HepG2 (cell line): ENCODE results near the gene IDUA. TPM values are rescaled to one million over a fixed set of nuclear protein-coding genes. Genes with fewer than 3 reads are reported as not detected.
A peak's percentile ranks its signal among the peaks of the same experiment; 100 is the strongest.

Experiments used
- CCDC6 ChIP-seq: sonication (generic); formaldehyde crosslinking; IDR thresholded peaks from 2 replicates; pipeline ENCODE4 v1.8.1; 2022; ENCODE audit warnings: mild to moderate bottlenecking, missing genetic modification reagents, moderate library complexity
- FOXA1 ChIP-seq, 2 experiments: fragments of 450-650 bp in 1 of 2; sonication (generic) in 1 of 2; formaldehyde crosslinking in 1 of 2; IDR thresholded peaks; 2 replicates each; pipeline versions ENCODE4 v1.4.0 to v1.6.1; 2016 to 2020; ENCODE audit warnings: missing genetic modification reagents in 1 of 2
- HNRNPL ChIP-seq: fragments of 200-400 bp; formaldehyde crosslinking; IDR thresholded peaks from 2 replicates; pipeline ENCODE4 v1.6.1; 2017; ENCODE audit warnings: mild to moderate bottlenecking, low read depth, low read length
- KAT8 ChIP-seq: IDR thresholded peaks from 2 replicates; pipeline ENCODE4 v1.6.1; 2016; ENCODE audit warnings: missing genetic modification reagents, missing compliant biosample characterization
- POLR2A ChIP-seq, 2 experiments: IDR thresholded peaks; 2 replicates each; pipeline ENCODE4 v1.6.1; 2011; ENCODE audit warnings: low read depth in 2 of 2, low read length in 2 of 2, mild to moderate bottlenecking in 1 of 2, moderate library complexity in 1 of 2; ENCODE audit not compliant: insufficient read depth in 1 of 2
- RAD21 ChIP-seq: fragments of 450-650 bp; formaldehyde crosslinking; IDR thresholded peaks from 2 replicates; pipeline ENCODE4 v1.5.0; 2020; ENCODE audit warnings: mild to moderate bottlenecking
- RORA ChIP-seq: sonication (generic); formaldehyde crosslinking; IDR thresholded peaks from 2 replicates; pipeline ENCODE4 v1.5.0; 2020; ENCODE audit warnings: mild to moderate bottlenecking, missing genetic modification reagents, moderate library complexity
- WIZ ChIP-seq: sonication (generic); formaldehyde crosslinking; IDR thresholded peaks from 2 replicates; pipeline ENCODE4 v1.5.1; 2020; ENCODE audit warnings: mild to moderate bottlenecking, missing genetic modification reagents
- ZNF17 ChIP-seq: sonication (generic); formaldehyde crosslinking; IDR thresholded peaks from 2 replicates; pipeline ENCODE4 v1.5.0; 2020; ENCODE audit warnings: mild to moderate bottlenecking, missing genetic modification reagents
- ZNF225 ChIP-seq: sonication (generic); formaldehyde crosslinking; IDR thresholded peaks from 2 replicates; pipeline ENCODE4 v1.4.0; 2020; ENCODE audit warnings: mild to moderate bottlenecking, missing genetic modification reagents
- ZNF235 ChIP-seq: sonication (generic); formaldehyde crosslinking; IDR thresholded peaks from 2 replicates; pipeline ENCODE4 v1.8.1; 2023; ENCODE audit warnings: mild to moderate bottlenecking, missing genetic modification reagents, borderline replicate concordance
- ZNF260 ChIP-seq: sonication (generic); formaldehyde crosslinking; IDR thresholded peaks from 2 replicates; pipeline ENCODE4 v1.4.0; 2020; ENCODE audit warnings: missing genetic modification reagents, low read depth, mild to moderate bottlenecking, borderline replicate concordance
- ZNF296 ChIP-seq: sonication (generic); formaldehyde crosslinking; conservative IDR thresholded peaks from 2 replicates; pipeline ENCODE4 v1.5.0; 2020; ENCODE audit warnings: mild to moderate bottlenecking, missing genetic modification reagents
- ZNF335 ChIP-seq: sonication (generic); formaldehyde crosslinking; IDR thresholded peaks from 2 replicates; pipeline ENCODE4 v1.4.0; 2020; ENCODE audit warnings: missing genetic modification reagents
- ZNF484 ChIP-seq: sonication (generic); formaldehyde crosslinking; IDR thresholded peaks from 2 replicates; pipeline ENCODE4 v1.5.1; 2020; ENCODE audit warnings: mild to moderate bottlenecking, low read depth, missing genetic modification reagents, borderline replicate concordance
- ZNF556 ChIP-seq: sonication (generic); formaldehyde crosslinking; IDR thresholded peaks from 2 replicates; pipeline ENCODE4 v1.4.0; 2020; ENCODE audit warnings: mild to moderate bottlenecking, missing genetic modification reagents, borderline replicate concordance
- ZNF605 ChIP-seq: sonication (generic); formaldehyde crosslinking; IDR thresholded peaks from 2 replicates; pipeline ENCODE4 v1.8.0; 2022; ENCODE audit warnings: mild to moderate bottlenecking, missing genetic modification reagents
- ZNF678 ChIP-seq: sonication (generic); formaldehyde crosslinking; IDR thresholded peaks from 2 replicates; pipeline ENCODE4 v1.4.0; 2020; ENCODE audit warnings: mild to moderate bottlenecking, missing genetic modification reagents
- polyA plus RNA-seq, 8 experiments: library from polyadenylated mRNA; depleted of rRNA in 3 of 8; stranded (reverse) in 7 of 8; unstranded in 1 of 8; fragments of >200 nt; fragmentation: Illumina TruSeq in 4 of 8; extraction: Trizol in 4 of 8; gene quantifications; 2 replicates each; pipeline versions ENCODE4 v1.2.1 to v1.2.3, GENCODE V29; 2011 to 2016; ENCODE audit warnings: low read depth in 4 of 8, missing spikeins in 1 of 8, mixed read lengths in 1 of 8; ENCODE audit not compliant: insufficient read depth in 1 of 8
- total RNA-seq, 5 experiments: library from RNA; depleted of rRNA; stranded (reverse); fragments of >200 nt; fragmentation: Illumina TruSeq; extraction: Trizol; gene quantifications; 2 replicates each; pipeline ENCODE4 v1.2.3, GENCODE V29; 2016; ENCODE audit warnings: low read depth in 1 of 5
- TF ChIP-seq, protein P1 (sequence below), 2 experiments: sonication (generic) in 1 of 2; formaldehyde crosslinking in 1 of 2; IDR thresholded peaks; 2 replicates each; pipeline versions ENCODE4 v1.4.0 to v1.6.1; 2016 to 2020; ENCODE audit warnings: borderline replicate concordance in 1 of 2, low read depth in 1 of 2, mild to moderate bottlenecking in 1 of 2, missing genetic modification reagents in 1 of 2
- TF ChIP-seq, protein P2 (sequence below): sonication (generic); formaldehyde crosslinking; IDR thresholded peaks from 2 replicates; pipeline ENCODE4 v1.4.0; 2020; ENCODE audit warnings: mild to moderate bottlenecking, missing genetic modification reagents
- TF ChIP-seq, protein P3 (sequence below): sonication (generic); formaldehyde crosslinking; IDR thresholded peaks from 2 replicates; pipeline ENCODE4 v1.8.0; 2022; ENCODE audit warnings: mild to moderate bottlenecking, missing genetic modification reagents; ENCODE audit not compliant: insufficient replicate concordance
- TF ChIP-seq, protein P4 (sequence below): sonication (generic); formaldehyde crosslinking; IDR thresholded peaks from 2 replicates; pipeline ENCODE4 v1.8.0; 2022; ENCODE audit warnings: mild to moderate bottlenecking, missing genetic modification reagents, moderate library complexity

The IDUA gene
- total and polyA plus RNA-seq, 2 of the 13 experiments (the other 11 are each of a cell fraction or from before 2014, with no cell fraction given), result 0.77 to 1.0 TPM

DNA sequence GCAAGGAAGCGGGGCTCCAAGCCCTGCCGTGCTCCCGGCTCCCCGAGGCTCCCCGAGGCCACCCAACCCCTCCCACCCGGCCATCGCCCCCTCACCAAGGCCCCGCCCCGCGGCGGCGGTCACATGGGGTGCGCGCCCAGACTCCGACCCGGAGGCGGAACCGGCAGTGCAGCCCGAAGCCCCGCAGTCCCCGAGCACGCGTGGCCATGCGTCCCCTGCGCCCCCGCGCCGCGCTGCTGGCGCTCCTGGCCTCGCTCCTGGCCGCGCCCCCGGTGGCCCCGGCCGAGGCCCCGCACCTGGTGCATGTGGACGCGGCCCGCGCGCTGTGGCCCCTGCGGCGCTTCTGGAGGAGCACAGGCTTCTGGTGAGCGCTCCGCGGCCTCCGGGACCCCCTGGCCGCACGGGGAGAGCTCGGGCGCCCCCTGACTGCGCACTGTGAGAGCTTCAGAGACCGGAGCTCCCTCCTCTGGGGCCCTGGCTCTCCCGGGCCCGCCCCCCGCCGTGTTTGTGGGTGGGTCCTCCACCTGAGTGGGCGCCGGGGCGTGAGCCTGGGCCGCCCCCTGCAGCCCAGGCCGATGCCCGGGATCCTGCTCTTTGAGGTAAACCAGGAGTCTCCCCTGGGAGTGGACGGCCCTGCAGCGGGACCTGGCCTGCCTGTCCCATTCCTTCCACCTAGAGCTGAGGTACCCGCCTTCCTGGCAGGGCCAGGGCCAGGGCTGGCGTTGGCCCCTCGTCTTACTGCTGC is at the start of gene IDUA (continued):
- TF ChIP-seq, protein P1, sequence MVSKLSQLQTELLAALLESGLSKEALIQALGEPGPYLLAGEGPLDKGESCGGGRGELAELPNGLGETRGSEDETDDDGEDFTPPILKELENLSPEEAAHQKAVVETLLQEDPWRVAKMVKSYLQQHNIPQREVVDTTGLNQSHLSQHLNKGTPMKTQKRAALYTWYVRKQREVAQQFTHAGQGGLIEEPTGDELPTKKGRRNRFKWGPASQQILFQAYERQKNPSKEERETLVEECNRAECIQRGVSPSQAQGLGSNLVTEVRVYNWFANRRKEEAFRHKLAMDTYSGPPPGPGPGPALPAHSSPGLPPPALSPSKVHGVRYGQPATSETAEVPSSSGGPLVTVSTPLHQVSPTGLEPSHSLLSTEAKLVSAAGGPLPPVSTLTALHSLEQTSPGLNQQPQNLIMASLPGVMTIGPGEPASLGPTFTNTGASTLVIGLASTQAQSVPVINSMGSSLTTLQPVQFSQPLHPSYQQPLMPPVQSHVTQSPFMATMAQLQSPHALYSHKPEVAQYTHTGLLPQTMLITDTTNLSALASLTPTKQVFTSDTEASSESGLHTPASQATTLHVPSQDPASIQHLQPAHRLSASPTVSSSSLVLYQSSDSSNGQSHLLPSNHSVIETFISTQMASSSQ (IDR thresholded peaks at IDR 0.05; ENCODE audit: low read depth), result no peak
- TF ChIP-seq, protein P1 (CRISPR knock-in tag; IDR thresholded peaks at IDR 0.05; ENCODE audit: borderline replicate concordance), result 0 out of 2 replicates have a peak, but pooled peaks have one; percentile 25
- TF ChIP-seq, protein P2, sequence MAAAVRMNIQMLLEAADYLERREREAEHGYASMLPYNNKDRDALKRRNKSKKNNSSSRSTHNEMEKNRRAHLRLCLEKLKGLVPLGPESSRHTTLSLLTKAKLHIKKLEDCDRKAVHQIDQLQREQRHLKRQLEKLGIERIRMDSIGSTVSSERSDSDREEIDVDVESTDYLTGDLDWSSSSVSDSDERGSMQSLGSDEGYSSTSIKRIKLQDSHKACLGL, result peak; percentile 77; the same call in 1 of the 2 replicates
- TF ChIP-seq CCDC6 (CRISPR knock-in tag) (no peak), ZNF296 (CRISPR knock-in tag) (no peak), WIZ (no peak), KAT8 (0 out of 2 replicates have a peak, but pooled peaks have one; percentile 37), FOXA1 (IDR thresholded peaks at IDR 0.05) (no peak), FOXA1 (CRISPR knock-in tag; IDR thresholded peaks at IDR 0.05) (no peak), ZNF678 (peak; percentile 75; the same call in 1 of the 2 replicates), ZNF556 (peak; percentile 42; the same call in 1 of the 2 replicates), RORA (no peak), HNRNPL (no peak; the same call in 1 of the 2 replicates), ZNF235 (CRISPR knock-in tag) (no peak), ZNF260 (CRISPR knock-in tag) (no peak), ZNF225 (CRISPR knock-in tag) (no peak), ZNF335 (CRISPR knock-in tag) (no peak), ZNF605 (no peak), RAD21 (CRISPR knock-in tag) (peak; percentile 91), ZNF484 (CRISPR knock-in tag) (no peak), POLR2A (IDR thresholded peaks at IDR 0.05; ENCODE audit: insufficient read depth in 1 of 2, low read depth in 2 of 2, low read length in 2 of 2) (peak in 1 of 2 experiments; percentile 37; a peak in 2 of 4 replicates), ZNF17 (CRISPR knock-in tag) (no peak)
- TF ChIP-seq, protein P3, sequence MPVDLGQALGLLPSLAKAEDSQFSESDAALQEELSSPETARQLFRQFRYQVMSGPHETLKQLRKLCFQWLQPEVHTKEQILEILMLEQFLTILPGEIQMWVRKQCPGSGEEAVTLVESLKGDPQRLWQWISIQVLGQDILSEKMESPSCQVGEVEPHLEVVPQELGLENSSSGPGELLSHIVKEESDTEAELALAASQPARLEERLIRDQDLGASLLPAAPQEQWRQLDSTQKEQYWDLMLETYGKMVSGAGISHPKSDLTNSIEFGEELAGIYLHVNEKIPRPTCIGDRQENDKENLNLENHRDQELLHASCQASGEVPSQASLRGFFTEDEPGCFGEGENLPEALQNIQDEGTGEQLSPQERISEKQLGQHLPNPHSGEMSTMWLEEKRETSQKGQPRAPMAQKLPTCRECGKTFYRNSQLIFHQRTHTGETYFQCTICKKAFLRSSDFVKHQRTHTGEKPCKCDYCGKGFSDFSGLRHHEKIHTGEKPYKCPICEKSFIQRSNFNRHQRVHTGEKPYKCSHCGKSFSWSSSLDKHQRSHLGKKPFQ (CRISPR knock-in tag), result peak; percentile 63
- TF ChIP-seq, protein P4, sequence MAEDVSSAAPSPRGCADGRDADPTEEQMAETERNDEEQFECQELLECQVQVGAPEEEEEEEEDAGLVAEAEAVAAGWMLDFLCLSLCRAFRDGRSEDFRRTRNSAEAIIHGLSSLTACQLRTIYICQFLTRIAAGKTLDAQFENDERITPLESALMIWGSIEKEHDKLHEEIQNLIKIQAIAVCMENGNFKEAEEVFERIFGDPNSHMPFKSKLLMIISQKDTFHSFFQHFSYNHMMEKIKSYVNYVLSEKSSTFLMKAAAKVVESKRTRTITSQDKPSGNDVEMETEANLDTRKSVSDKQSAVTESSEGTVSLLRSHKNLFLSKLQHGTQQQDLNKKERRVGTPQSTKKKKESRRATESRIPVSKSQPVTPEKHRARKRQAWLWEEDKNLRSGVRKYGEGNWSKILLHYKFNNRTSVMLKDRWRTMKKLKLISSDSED (CRISPR knock-in tag), result no peak
